ENCODE results near the gene PAK3.

The PAK3 gene

DNA sequence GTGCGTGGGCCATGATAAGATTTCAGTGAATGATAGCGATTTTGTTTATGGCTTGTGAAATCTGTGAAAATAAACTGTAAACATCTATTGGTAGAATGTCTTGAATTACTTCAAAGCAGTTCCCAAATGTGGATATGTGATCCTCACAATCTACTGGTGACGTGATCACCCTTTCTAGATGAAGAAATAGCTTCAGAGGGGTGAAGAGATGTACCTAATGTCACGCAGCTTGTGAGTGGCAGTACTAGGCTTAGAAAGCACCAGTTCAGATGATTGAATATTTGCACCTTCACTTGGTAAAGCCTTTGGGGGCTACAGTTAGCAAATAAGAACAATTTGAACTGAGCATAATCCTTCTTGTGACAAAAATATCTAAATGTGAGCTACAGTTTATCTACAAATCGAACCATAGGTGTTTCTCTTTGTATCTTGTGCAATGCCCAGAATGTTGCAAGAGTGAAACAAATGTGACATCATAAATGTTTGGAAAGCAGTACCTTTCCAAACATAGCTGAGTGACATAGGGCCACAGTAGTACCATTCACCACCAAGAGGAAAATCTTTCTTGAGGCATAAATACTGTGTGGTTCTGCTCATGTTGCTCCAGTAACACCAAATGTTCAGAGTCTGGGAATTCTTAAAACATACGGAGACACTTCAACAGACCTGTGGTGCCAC, 14.2 kb downstream of the PAK3 start:
- TF ChIP-seq CTCF (IDR thresholded peaks at IDR 0.05; ENCODE audit: control insufficient read depth, insufficient read depth, low read depth, low read length, missing control alignments): no peak
- no peak overlapping the region for H3K4me3 ChIP-seq (ENCODE audit: control insufficient read depth, low read depth, low read length)
- no peak for DNase-seq (ENCODE audit: low read depth)

- TF ChIP-seq CTCF (IDR thresholded peaks at IDR 0.05; ENCODE audit: control insufficient read depth, insufficient read depth, low read depth, low read length, missing control alignments): no peak
- H3K4me3 ChIP-seq (ENCODE audit: control insufficient read depth, low read depth, low read length): no peak overlapping the region
- no peak for DNase-seq (ENCODE audit: low read depth)
Observed at GRCh38 chrX:111114806-111115205, 18.8 kb downstream of the PAK3 start.

- H3K4me3 ChIP-seq (ENCODE audit: control insufficient read depth, low read depth, low read length): no peak overlapping the region
- DNase-seq (ENCODE audit: low read depth): no peak
- no peak for TF ChIP-seq CTCF (IDR thresholded peaks at IDR 0.05; ENCODE audit: control insufficient read depth, insufficient read depth, low read depth, low read length, missing control alignments)
Observed at GRCh38 chrX:111116666-111117065, 20.7 kb downstream of the PAK3 start.

DNA sequence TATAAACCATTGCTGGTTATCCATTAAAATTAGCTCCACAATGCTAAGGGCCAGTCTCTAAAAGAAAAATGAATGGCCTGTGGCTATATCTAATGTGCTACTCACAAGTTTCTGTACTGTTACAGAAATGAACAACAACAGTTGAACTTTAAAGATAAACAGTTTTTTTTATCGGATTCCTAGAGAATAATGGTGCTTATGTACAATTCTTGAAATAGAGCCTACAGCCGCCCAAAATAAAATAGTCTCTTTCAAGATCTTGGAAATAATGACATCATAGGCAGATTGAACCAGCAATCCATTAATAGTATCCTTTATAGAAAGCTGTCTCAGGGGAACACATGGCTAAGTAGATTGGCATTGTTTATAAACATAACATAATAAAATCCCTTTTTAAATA, 23.4 kb downstream of the PAK3 start:
- no peak overlapping the region for H3K4me3 ChIP-seq (ENCODE audit: control insufficient read depth, low read depth, low read length)
- DNase-seq (ENCODE audit: low read depth): no peak

GRCh38 chrX:111123125-111123524, 27.1 kb downstream of the PAK3 start:
- TF ChIP-seq CTCF (IDR thresholded peaks at IDR 0.05; ENCODE audit: control insufficient read depth, insufficient read depth, low read depth, low read length, missing control alignments): no peak
- no peak overlapping the region for H3K4me3 ChIP-seq (ENCODE audit: control insufficient read depth, low read depth, low read length)
- no peak for DNase-seq (ENCODE audit: low read depth)

More for the DNA sequence above, 23.4 kb downstream of the PAK3 start:
- TF ChIP-seq CTCF (IDR thresholded peaks at IDR 0.05; ENCODE audit: control insufficient read depth, insufficient read depth, low read depth, low read length, missing control alignments): no peak

- no peak for TF ChIP-seq CTCF (IDR thresholded peaks at IDR 0.05; ENCODE audit: control insufficient read depth, insufficient read depth, low read depth, low read length, missing control alignments)
- DNase-seq (ENCODE audit: low read depth): no peak
- H3K4me3 ChIP-seq (ENCODE audit: control insufficient read depth, low read depth, low read length): no peak overlapping the region
Observed at GRCh38 chrX:111123606-111124179, 27.7 kb downstream of the PAK3 start.

Data from AG09309 (cell line).